SK-N-SH (cell line): ENCODE data around the gene FHOD3. TPM values are rescaled to one million over a fixed set of nuclear protein-coding genes. Genes with fewer than 3 reads are reported as not detected.

Experiments
- CTCF ChIA-PET: fragments of 300-600, 350-600 bp; formaldehyde crosslinking; extraction: SDS; loops from one replicate; lab custom pipeline; 2021; lab: Yijun Ruan, JAX
- POLR2A ChIA-PET: fragments of 350-600 bp; sonication (Branson Sonifier 250); formaldehyde crosslinking; extraction: SDS; loops from one replicate; lab custom pipeline; 2020; ENCODE audit warnings: antibody characterized with exemption, inconsistent platforms; lab: Yijun Ruan, JAX
- DNase-seq: peaks from one replicate; pipeline ENCODE4 v3.0.0; 2012
- H2AFZ ChIP-seq: fragments of 200-600 bp; sonication (generic); 2 replicates; pipeline ENCODE4 v1.8.1; 2016; ENCODE audit warnings: antibody characterized with exemption, mild to moderate bottlenecking, low read depth
- H3F3A ChIP-seq: fragments of 200-600 bp; sonication (generic); replicated peaks from 2 replicates; pipeline ENCODE3; 2016; ENCODE audit warnings: antibody characterized with exemption, mild to moderate bottlenecking; ENCODE audit not compliant: insufficient read depth
- H3K27ac ChIP-seq, 2 experiments: fragments of 200-500 bp in 1 of 2; fragments of 200-600 bp in 1 of 2; sonication (Bioruptor generic) in 1 of 2; sonication (generic), shearing (Covaris generic) in 1 of 2; 2 replicates each; pipeline versions ENCODE4 v1.5.1 to v1.6.1; 2014 to 2016; ENCODE audit warnings: low read depth in 2 of 2, inconsistent platforms in 1 of 2, low read length in 1 of 2, mild to moderate bottlenecking in 1 of 2, mixed read lengths in 1 of 2
- H3K27me3 ChIP-seq: fragments of 200-600 bp; sonication (generic), shearing (Covaris generic); 2 replicates; pipeline ENCODE4 v1.6.1; 2016; ENCODE audit warnings: mixed run types; ENCODE audit not compliant: insufficient read depth
- H3K36me3 ChIP-seq, 2 experiments: fragments of 200-500 bp in 1 of 2; fragments of 200-600 bp in 1 of 2; sonication (Bioruptor generic) in 1 of 2; sonication (generic) in 1 of 2; replicated peaks in 1 of 2; 2 replicates each; pipeline versions ENCODE3 to v1.5.1; 2014 to 2016; ENCODE audit warnings: low read length in 1 of 2, mild to moderate bottlenecking in 1 of 2; ENCODE audit not compliant: insufficient read depth in 2 of 2, control insufficient read depth in 1 of 2
- H3K4me1 ChIP-seq, 2 experiments: fragments of 200-500 bp in 1 of 2; fragments of 200-600 bp in 1 of 2; sonication (Bioruptor generic) in 1 of 2; sonication (generic), shearing (Covaris generic) in 1 of 2; 2 replicates each; pipeline versions ENCODE4 v1.5.1 to v1.6.1; 2014 to 2016; ENCODE audit warnings: low read depth in 1 of 2, low read length in 1 of 2, mixed run types in 1 of 2; ENCODE audit not compliant: insufficient read depth in 2 of 2, control insufficient read depth in 1 of 2
- H3K4me2 ChIP-seq: fragments of 200-600 bp; sonication (generic), shearing (Covaris generic); 2 replicates; pipeline ENCODE4 v1.6.1; 2017; ENCODE audit warnings: mixed run types
- H3K4me3 ChIP-seq, 2 experiments: fragments of 200-500 bp in 1 of 2; fragments of 200-600 bp in 1 of 2; sonication (Bioruptor generic) in 1 of 2; sonication (generic), shearing (Covaris generic) in 1 of 2; 2 replicates each; pipeline versions ENCODE4 v1.5.1 to v1.8.1; 2014 to 2016; ENCODE audit warnings: low read depth in 2 of 2, inconsistent platforms in 1 of 2, low read length in 1 of 2, mild to moderate bottlenecking in 1 of 2, mixed read lengths in 1 of 2, moderate library complexity in 1 of 2
- H3K79me2 ChIP-seq: fragments of 200-600 bp; sonication (generic); 2 replicates; pipeline ENCODE4 v1.8.1; 2017; ENCODE audit warnings: mild to moderate bottlenecking; ENCODE audit not compliant: insufficient read depth
- H3K9ac ChIP-seq: fragments of 200-600 bp; sonication (generic); 2 replicates; pipeline ENCODE4 v1.6.1; 2017; ENCODE audit warnings: mixed run types
- H3K9me2 ChIP-seq: fragments of 200-600 bp; sonication (generic); 2 replicates; pipeline ENCODE4 v1.6.1; 2017; ENCODE audit warnings: mixed run types
- H3K9me3 ChIP-seq: fragments of 200-600 bp; sonication (generic); 2 replicates; pipeline ENCODE4 v1.6.1; 2017; ENCODE audit warnings: mixed run types, mild to moderate bottlenecking, moderate library complexity
- H4K20me1 ChIP-seq: fragments of 200-600 bp; sonication (generic); 2 replicates; pipeline ENCODE4 v1.6.1; 2017; ENCODE audit warnings: mild to moderate bottlenecking, mixed run types; ENCODE audit not compliant: insufficient read depth
- CHD2 ChIP-seq: fragments of 150-350 bp; IDR thresholded peaks from 2 replicates; pipeline ENCODE4 v1.6.1; 2018; ENCODE audit warnings: low read length; ENCODE audit not compliant: partially characterized antibody
- ELF1 ChIP-seq: IDR thresholded peaks from 2 replicates; pipeline ENCODE4 v1.4.0; 2012
- JUND ChIP-seq: IDR thresholded peaks from 2 replicates; pipeline ENCODE4 v1.4.0; 2012
- MAX ChIP-seq: IDR thresholded peaks from 2 replicates; pipeline ENCODE4 v1.4.0; 2012; ENCODE audit warnings: low read depth
- MXI1 ChIP-seq: IDR thresholded peaks from 2 replicates; pipeline ENCODE4 v1.6.1; 2012; ENCODE audit warnings: mild to moderate bottlenecking, low read depth, low read length, improper control_type of control experiment
- NRF1 ChIP-seq: IDR thresholded peaks from 2 replicates; pipeline ENCODE4 v1.6.1; 2012; ENCODE audit warnings: low read depth, mild to moderate bottlenecking, low read length
- REST ChIP-seq: IDR thresholded peaks from 2 replicates; pipeline ENCODE4 v1.6.1; 2012; ENCODE audit warnings: mild to moderate bottlenecking, low read depth, low read length, moderate library complexity
- WGBS: methylation state at CpG from one replicate; pipeline ENCODE4 v1.1.6; 2017; ENCODE audit warnings: low lambda C conversion rate; 5-methylcytosine and 5-hydroxymethylcytosine counted together
- polyA plus RNA-seq, 3 experiments: library from polyadenylated mRNA; depleted of rRNA; stranded (reverse); fragments of >200 nt; gene quantifications; 2 replicates each; pipeline ENCODE4 v1.2.3, GENCODE V29; 2012

The FHOD3 gene
- polyA plus RNA-seq, 1 of the 3 experiments (the other 2 are of a cell fraction), result 10.9 TPM

GRCh38 chr18:36532815-36533214 lies 235.3 kb downstream of the FHOD3 start:
- ChIA-PET POLR2A (no interaction called here), CTCF (no interaction called here)
- H3K9me3 ChIP-seq, result no peaks in the 10 kb centered on the region

GRCh38 chr18:36533446-36534153 lies 236.1 kb downstream of the FHOD3 start:
- TF ChIP-seq MAX, result no peak
- TF ChIP-seq MXI1, result no peak
- TF ChIP-seq REST, result no peak
- TF ChIP-seq CHD2, result no peak
- POLR2A ChIA-PET, result no interaction called here
- no peak overlapping the region for H3K4me3 ChIP-seq
- H4K20me1 ChIP-seq, result no peaks in the 10 kb centered on the region
- no peaks in the 10 kb centered on the region for H3K9me3 ChIP-seq
- H3K4me2 ChIP-seq, result no peak overlapping the region
- no peak overlapping the region for H3K9ac ChIP-seq
- DNase-seq, result no peak
- CTCF ChIA-PET, result interaction anchor here (1.2 kb wide), 1 partner anchor 64 kb away, joined by 3 read pairs; no protein-coding TSS in a partner anchor
- no peaks in the 10 kb centered on the region for H3K79me2 ChIP-seq
- WGBS, result 90% methylated on average over 7 of the region's 8 CpGs
- H3K4me1 ChIP-seq, result peaks cover 0 to 9% of the 10 kb centered on the region in 2 experiments; a peak in 1 of 4 replicates
- no peaks in the 10 kb centered on the region for H3F3A ChIP-seq
- no peaks in the 10 kb centered on the region for H3K27me3 ChIP-seq
- no peak overlapping the region for H2AFZ ChIP-seq
- no peak overlapping the region for H3K27ac ChIP-seq
- H3K36me3 ChIP-seq, result no peaks in the 10 kb centered on the region
- no peaks in the 10 kb centered on the region for H3K9me2 ChIP-seq

More at GRCh38 chr18:36532815-36533214, 235.3 kb downstream of the FHOD3 start:
- WGBS, result 43% methylated on average over 4 of the region's 5 CpGs
- no peak for TF ChIP-seq NRF1
- no peak for TF ChIP-seq JUND
- no peak for TF ChIP-seq ELF1
- no peaks in the 10 kb centered on the region for H3K36me3 ChIP-seq
- no peaks in the 10 kb centered on the region for H3K9me2 ChIP-seq
- no peak for DNase-seq
- H3K79me2 ChIP-seq, result no peaks in the 10 kb centered on the region
- no peak overlapping the region for H3K9ac ChIP-seq
- H3F3A ChIP-seq, result no peaks in the 10 kb centered on the region
- no peak overlapping the region for H3K4me2 ChIP-seq
- H3K4me3 ChIP-seq, result no peak overlapping the region
- H4K20me1 ChIP-seq, result no peaks in the 10 kb centered on the region
- H3K27me3 ChIP-seq, result no peaks in the 10 kb centered on the region
- no peak overlapping the region for H2AFZ ChIP-seq
- peaks cover 0 to 12% of the 10 kb centered on the region in 2 experiments; a peak in 1 of 4 replicates for H3K4me1 ChIP-seq
- no peak overlapping the region for H3K27ac ChIP-seq
